OCI-LY3 (cell line): Measurements from ENCODE around the gene MYDGF.

Experiments
- CTCF ChIP-seq: fragments of 200-600, 300-600 bp; sonication (generic); IDR thresholded peaks from 2 replicates; pipeline ENCODE4 v1.5.1; 2014; ENCODE audit warnings: antibody characterized with exemption, low read length, low read depth
- EZH2phosphoT487 ChIP-seq: fragments of 200-600 bp; shearing (Covaris generic); IDR thresholded peaks from 2 replicates; pipeline ENCODE4 v1.6.1; 2018; ENCODE audit warnings: antibody characterized with exemption, mixed run types, low read depth

GRCh38 chr19:4717966-4718701 lies 48.0 kb upstream of the MYDGF start:
- no peak for TF ChIP-seq CTCF
- no peak for TF ChIP-seq EZH2phosphoT487
